ENCODE results near the gene RAD50. TPM values are rescaled to one million over a fixed set of nuclear protein-coding genes. Genes with fewer than 3 reads are reported as not detected.
"Not testable (repeated sequence)": the region's sequence is repeated elsewhere in the genome, so short reads cannot be mapped to it uniquely, and the experiment has no call there.

The RAD50 gene
- total RNA-seq, 1 donor from 2014 or later, result 26.8 TPM

DNA sequence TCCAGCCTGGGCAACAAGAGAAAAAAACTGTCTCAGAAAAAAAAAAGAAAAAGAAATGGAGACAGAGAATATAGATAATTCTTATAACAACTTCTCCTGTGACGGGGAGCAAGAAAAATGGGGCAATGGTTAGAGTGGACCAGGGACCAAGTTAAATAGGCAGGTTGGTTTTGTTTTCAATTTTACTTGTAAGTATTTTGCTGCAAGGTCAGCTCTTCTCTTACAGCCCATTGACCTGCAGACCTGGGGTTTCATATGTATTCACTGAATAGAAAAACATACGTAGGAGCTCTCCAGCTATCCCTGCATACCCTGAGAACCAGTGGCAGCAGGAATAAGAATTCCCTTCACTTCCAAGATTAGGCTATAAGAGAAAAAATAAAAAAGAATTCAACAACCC is 72.0 kb downstream of the RAD50 start:
- intact Hi-C loops (cut with micrococcal nuclease), result loop anchor here (2.0 kb wide), 1 partner anchor 60 kb away; no protein-coding TSS in a partner anchor

DNA sequence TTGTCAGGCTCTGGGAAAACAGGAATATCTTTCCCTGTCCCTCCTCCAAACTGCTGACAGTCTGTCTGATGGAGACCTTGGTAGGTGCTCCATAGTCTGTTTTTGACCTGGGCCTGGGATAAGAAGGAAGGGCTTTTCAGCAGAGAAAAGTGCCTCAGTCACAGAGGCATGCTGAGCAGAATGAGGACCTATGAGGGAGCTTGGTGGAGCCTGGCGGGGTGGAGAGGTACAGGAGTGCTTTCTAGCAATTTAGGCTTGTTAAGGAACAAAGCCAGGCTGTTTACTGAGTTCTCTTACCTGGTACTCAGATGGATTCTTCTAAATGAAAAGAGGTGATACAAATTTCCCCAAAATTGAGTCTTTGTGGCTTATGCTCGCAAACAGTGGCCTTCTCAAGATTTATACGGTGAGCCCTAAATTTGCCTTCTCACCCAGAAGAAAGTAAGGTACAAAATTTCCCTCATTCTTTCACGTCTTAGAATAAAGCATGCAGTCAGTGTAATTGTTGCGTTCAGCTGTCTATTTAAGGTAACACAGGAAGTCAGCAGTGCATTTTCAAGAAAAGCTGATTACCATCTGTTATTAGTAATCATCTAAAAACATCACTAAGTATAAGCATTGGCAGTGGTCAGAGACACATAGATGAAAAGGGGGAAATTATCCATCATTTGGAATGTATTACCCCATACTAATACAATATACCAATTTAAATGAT is 72.6 kb downstream of the RAD50 start:
- intact Hi-C loops (cut with micrococcal nuclease), result loop anchor here (2.0 kb wide), 1 partner anchor 59 kb away; no protein-coding TSS in a partner anchor

DNA sequence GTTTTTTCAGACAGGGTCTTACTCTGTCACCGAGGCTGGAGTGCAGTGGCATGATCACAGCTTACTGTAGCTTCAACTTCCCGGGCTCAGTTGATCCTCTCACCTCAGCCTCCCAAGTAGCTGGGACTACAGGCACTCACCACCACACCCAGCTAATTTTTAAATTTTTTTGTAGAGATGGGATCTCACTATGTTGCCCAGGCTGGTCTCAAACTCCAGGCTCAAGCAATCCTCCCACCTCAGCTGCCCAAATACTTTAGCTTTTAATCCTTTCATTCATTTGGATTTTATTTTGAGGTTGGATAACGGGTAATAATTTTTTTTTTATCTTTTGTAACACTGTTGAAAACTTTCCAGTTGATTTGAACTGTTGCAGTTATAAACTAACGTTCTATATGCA is 76.8 kb downstream of the RAD50 start:
- intact Hi-C loops (cut with micrococcal nuclease), result not testable (repeated sequence)

DNA sequence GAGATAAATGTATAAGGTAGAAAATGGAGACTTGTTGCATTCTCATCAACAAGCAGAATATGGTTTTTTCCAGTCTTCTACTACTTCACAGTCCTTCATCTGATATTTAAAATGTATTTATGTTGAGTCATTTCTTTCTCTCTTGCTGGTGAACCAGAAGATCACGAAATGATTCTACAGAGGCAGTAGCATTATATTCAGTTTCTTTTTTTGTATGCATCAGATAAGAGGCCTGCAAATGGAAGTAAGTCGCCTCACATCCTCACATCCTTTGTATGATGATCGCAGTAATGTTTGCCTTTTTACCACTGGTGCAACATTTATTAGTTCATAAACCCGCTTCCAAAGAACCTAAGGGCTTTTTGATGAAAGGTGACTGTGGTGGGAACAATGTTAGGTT is 79.1 kb downstream of the RAD50 start:
- intact Hi-C loops (cut with micrococcal nuclease), result loop anchor here (1.0 to 5.0 kb wide), 11 partner anchors 20 to 1264 kb away; partner anchors contain the start of genes AFF4, KIF3A and RAPGEF6

DNA sequence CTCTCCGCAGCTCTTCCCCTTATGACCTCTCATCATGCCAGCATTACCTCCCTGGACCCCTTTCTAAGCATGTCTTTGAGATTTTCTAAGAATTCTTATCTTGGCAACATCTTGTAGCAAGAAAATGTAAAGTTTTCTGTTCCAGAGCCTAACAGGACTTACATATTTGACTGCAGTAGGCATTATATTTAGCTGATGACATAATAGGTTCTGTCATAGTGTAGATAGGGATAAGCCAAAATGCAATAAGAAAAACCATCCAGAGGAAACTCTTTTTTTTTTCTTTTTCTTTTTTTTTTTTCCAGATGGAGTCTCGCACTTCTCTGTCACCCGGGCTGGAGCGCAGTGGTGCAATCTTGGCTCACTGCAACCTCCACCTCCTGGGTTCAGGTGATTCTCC is 80.5 kb downstream of the RAD50 start:
- intact Hi-C loops (cut with micrococcal nuclease), result loop anchor here (2.0 to 5.0 kb wide), 5 partner anchors 110 to 1265 kb away; partner anchors contain the start of genes AFF4 and RAPGEF6

DNA sequence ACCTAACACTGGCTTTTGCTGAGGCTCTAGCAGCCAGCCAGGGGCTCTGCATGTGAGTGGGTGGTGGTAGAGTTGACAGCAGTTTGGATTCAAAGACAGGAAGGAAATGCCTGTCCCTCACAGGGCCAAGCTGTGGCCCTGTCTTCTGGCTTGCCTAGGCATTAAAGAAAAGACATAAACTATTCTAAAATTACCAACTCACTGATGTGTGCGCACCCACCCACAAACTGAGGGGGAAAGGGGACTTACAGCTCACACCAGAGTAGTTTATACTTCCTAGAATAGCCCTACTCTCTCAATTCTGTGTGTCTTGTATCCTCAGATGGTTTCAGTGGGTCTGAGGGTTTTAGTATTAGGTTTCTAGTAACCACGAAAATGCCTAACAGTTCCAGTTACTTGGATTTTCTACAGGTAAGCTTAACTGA is 82.9 kb downstream of the RAD50 start:
- intact Hi-C loops (cut with micrococcal nuclease), result loop anchor here (2.0 to 5.0 kb wide), 7 partner anchors 23 to 1267 kb away; partner anchors contain the start of genes GDF9, RAPGEF6 and UQCRQ

DNA sequence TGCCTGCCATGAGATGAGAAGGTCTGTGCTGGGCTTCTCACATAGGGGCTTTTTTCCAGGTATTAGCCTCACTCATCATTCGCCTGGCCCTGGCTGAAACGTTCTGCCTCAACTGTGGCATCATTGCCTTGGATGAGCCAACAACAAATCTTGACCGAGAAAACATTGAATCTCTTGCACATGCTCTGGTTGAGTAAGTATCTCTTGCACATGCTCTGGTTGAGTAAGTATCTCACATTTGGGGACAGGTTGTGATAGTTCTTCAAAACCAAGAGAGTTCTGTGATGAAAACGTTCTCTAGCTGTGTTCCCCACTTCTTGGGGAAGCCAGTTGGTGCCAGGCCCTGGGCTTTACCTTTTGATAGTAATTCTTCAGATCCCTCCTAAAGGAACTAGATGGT is 83.8 kb downstream of the RAD50 start:
- intact Hi-C loops (cut with micrococcal nuclease), result loop anchor here (1.0 to 2.0 kb wide), 4 partner anchors 14 to 226 kb away; partner anchors contain the start of genes GDF9 and UQCRQ

DNA sequence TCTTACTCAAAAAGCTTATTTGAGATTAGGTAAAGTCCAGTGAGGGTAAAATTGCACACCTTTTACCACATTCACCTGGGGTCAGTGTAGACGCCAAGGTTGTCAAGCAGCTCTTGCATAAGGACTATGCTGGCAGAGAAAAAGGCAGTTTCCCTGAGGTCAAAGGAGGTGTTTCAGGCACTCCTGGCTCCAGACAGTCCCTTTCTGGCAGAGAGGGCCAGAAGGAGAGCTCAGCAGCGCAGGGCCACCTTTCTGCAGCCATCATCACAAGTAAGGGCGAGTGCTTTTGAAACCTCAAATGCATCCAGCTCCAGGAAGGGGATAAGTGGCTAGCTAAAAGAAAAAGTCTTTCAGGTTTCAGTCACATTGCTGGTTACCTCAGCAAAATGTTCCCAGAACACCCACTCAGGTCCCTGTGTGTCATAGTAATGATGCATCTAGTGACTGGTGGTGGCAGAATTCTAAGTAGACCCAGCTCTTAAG is 84.5 kb downstream of the RAD50 start:
- intact Hi-C loops (cut with micrococcal nuclease), result loop anchor here (1.0 to 2.0 kb wide), 4 partner anchors 13 to 226 kb away; partner anchors contain the start of genes GDF9 and UQCRQ

DNA sequence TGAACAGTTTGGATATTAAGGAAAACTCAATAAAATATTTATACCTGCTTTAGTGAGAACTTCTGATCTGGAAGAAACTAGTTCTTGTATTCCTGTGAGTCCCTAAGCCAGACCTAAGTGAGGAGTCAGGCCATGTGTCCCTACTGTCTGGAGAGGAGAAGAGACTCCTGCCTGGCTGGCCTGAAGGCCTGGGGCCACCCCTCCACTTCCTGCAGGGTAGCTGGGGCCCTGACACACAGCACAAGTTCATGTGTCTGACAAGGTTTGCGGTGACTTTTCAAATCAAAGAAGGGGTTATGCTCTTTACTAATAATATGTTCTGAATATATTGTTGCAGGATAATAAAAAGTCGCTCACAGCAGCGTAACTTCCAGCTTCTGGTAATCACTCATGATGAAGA is 85.1 kb downstream of the RAD50 start:
- intact Hi-C loops (cut with micrococcal nuclease), result loop anchor here (1.0 to 2.0 kb wide), 4 partner anchors 12 to 225 kb away; partner anchors contain the start of genes GDF9 and UQCRQ

DNA sequence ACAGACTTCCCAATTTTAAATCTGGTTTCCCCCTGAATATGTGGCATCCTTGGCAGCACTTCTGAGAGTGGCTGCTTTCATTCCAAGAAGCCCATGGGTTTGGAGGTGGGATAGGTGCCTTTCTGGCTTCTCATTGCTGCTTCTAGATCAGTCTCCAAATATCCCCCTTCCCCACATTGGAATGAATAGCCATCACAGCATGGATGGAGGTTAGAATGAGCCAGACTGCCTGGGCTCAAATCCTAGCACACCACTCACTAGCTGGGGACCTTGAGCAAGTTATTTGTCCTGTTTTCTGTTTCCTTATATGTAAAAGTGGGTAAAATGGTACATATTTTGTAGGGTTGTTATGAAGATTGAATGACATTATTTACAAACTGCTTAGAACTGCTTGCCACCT is 87.4 kb downstream of the RAD50 start:
- intact Hi-C loops (cut with micrococcal nuclease), result no loop called here

DNA sequence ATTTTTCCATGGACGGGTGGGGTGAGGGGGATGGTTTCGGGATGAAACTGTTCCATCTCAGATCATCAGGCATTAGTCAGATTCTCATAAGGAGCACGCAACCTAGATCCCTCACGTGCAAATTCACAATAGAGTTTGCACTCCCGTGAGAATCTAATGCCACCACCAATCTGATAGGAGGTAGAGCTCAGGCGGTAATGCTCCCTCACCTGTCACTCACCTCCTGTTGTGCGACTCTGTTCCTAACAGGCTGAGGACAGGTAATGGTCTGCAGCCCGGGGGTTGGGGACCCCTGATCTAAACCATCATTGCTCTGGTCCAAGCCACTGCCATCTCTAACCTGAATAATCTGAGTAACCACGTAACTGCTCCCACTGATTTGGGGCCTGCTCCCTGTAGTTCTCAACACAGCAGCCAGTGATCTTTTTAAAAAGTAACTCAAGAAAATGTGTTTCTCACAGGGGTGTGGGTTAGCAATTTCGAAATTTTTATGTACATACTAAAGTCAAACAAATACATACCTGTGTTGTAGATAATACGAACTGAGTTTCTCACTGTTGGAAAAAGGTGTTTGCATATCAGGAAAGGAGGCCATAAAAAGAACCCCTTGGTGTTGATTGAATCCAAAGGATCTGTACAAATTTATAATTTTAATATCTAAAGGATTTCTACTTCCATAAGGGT is 89.9 kb downstream of the RAD50 start:
- intact Hi-C loops (cut with micrococcal nuclease), result no loop called here

DNA sequence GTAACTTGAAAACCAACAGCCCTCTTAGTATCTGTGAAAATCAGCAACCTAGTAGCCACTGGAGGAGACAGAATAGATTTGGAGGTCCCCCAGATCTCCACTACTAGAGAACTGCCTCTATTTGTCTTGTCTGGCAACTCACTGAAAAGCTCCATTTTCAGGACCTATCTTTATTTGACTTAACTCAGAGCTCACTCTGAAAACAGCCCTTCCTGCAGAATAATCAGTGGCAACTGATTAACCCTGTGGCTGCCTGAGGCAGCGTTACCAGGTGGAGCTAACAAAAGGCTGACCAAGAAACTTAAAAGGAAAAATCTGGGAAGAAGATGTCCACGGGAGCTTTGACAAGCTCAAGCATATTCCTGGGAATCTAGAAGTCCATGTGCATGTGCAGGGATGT is 90.7 kb downstream of the RAD50 start:
- intact Hi-C loops (cut with micrococcal nuclease), result no loop called here

DNA sequence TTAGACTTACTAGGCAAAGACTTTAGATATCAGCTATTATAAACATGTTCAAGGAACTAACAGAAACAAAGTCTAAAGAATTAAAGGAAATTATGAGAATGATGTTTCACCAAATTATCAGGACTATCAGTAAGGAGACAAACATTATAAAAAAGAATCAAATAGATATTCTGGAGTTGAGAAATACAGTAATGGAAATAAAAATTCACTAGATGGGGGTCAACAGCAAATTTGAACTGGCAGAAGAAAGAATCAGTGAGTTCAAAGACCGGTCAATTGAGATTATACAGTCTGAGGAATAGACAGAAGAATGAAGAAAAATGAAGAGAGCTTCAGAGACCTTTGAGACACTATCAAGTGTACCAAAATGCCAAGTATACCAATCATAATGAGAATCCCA is 91.6 kb downstream of the RAD50 start:
- intact Hi-C loops (cut with micrococcal nuclease), result no loop called here

DNA sequence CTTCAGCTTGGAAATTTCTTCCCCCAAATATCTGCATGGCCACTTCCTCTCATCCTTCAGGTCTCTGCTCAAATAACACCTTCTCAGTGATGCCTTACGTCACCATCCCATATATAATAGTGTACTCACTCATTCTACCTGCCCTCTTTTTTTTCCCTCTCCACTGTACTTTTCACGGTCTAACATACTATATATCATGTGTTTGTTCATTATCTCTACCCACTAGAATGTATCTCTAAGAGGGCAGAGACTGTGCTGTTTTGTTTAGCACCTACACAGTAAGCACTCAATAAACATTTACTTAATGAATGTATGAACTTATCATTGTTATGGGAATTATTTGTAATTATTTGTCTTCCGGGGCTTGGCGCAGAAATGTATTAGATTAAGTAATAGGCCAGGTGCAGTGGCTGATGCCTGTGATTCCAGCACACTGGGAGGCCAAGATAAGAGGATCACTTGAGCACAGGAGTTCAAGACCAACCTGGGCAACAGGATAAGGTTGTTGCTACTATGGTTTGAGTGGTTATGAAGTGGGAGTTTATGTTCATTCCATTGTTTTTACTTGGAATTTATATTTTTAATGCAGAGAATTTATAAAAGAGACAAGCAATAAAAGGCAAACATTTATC is 95.2 kb downstream of the RAD50 start:
- intact Hi-C loops (cut with micrococcal nuclease), result no loop called here

DNA sequence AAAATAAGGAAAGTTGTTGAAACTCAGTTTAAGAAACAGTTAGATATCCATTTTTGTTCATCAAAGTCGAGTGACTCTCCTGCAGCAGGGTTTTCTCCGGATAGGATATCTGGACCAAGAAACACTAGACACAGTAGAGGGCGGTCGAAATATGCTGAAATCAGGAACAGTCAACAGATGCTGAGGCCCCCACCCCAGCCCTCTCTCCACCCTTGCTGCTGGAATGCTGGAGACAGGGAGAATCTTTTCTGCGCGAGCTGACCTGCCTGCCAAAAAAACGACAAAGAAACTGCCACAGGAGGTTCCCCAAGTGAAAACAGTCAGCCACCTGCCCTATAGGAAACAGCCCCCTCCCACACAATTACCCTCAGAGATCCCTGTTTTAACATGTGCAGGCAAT is 96.9 kb downstream of the RAD50 start:
- intact Hi-C loops (cut with micrococcal nuclease), result loop anchor here (1.0 kb wide), 1 partner anchor 12 kb away; no protein-coding TSS in a partner anchor

DNA sequence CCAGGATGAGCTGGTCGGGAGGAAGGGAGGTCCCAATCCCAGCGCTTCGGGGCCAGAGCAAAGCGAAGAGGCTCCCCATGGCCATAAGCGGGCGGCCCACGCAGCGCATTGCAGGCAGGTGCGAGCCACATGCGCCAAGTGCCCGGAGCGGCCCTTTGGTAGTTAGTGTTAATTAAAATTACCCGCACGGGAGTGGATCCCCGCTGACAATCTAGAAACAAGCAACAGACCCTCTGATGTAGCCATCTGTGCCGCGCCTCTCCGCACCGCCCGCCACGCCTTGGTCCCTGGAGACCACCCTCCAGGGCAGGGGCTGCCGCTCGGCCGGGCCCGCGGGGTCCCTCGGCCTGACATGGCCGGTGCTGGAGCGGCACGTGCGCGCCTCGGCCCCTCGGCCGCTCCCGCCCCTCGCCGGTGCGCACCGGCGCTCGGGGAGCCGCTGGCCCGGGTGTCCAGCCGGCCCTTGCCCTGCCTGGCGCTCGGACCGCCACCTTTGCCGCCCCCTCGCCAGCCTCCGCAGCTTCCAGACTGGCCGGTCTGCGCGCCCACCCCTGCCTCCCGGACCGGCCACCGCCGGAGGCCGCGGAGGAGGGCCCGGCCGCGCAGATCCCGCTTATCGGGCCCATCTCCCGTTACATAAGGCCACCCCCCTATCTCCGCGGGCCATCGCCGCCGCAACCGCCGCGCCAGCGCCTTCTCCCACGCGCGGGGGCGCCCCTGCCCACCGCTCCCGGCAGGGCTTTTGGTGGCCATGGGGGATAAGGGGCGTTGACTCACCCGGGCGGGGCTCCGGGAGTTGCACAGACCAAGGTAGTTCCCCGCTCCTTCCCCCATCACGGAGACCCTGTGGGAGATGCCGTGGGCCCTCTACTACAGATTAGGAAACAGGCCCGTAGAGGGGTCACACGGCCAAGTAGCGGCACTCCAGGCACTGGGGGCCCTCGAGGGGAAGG is 99.3 kb downstream of the RAD50 start:
- intact Hi-C loops (cut with micrococcal nuclease), result loop anchor here (1.0 kb wide), 1 partner anchor 20 kb away; no protein-coding TSS in a partner anchor

DNA sequence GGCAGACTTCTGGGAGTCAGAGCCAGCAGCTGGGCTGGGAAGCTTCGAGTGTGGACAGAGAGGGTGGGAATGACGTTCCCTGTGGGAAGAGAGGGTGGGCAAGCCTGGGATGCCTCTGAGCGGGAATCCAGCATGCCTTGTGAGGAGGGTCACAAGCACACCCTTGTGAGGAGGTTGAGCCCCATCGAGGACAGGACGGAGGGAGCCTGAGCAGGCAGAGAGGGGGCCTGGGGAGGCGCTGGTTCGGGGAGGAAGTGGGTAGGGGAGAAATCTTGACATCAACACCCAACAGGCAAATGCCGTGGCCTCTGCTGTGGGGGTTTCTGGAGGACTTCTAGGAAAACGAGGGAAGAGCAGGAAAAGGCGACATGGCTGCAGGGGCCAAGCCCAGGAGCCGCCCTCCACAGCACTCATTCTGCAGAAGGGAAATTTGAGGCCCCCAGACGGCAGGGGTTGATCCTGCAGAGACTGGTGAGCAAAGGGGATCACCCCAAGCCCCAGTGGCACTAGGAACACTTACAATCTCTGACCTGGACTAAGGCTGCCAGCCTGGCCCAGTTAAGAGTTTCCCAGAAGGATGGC is 100.1 kb downstream of the RAD50 start:
- intact Hi-C loops (cut with micrococcal nuclease), result loop anchor here (1.0 kb wide), 1 partner anchor 21 kb away; no protein-coding TSS in a partner anchor

DNA sequence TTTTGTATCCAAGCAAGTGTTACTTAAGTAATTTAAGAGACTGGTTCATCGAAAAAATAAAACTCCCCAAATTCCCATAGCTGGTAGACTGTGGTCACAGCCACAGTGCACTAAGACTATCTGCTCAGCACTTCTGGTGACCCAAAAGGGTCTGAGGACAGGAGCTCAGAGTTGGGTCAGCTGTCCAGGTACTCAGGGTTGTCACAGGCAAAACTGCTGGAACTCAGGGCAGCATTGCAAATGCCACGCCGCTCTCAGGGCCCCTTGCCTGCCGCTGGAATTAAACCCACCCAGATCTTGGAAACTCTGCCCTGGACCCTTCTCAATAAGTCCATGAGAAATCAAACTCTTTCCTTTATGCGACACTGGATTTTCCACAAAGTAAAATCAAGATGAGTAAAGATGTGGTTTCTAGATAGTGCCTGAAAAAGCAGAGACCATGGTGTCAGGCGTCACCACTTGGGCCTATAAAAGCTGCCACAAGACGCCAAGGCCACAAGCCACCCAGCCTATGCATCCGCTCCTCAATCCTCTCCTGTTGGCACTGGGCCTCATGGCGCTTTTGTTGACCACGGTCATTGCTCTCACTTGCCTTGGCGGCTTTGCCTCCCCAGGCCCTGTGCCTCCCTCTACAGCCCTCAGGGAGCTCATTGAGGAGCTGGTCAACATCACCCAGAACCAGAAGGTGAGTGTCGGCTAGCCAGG is 101.1 kb downstream of the RAD50 start, which contains the start of gene IL13:
IL13 (plus strand) TSS at position 498 of the 705 bp plus-strand sequence; CDS start at position 512, 14 bp downstream.
- intact Hi-C loops (cut with micrococcal nuclease), result no loop called here
